NOMO-1 treated with DMSO at 0.1 percent for 48 hours (cell line): ENCODE results near the gene EHMT1.

ENCODE experiments used
- DNase-seq: peaks from one replicate; lab custom pipeline; 2025; ENCODE audit not compliant: unreplicated experiment; lab: John Stamatoyannopoulos, UW

The EHMT1 gene

GRCh38 chr9:137643921-137644320 is 25.1 kb downstream of the EHMT1 start:
- no peak for DNase-seq

- DNase-seq = no peak
These were observed 26.4 kb downstream of the EHMT1 start for GRCh38 chr9:137645211-137645610.

GRCh38 chr9:137646341-137646740 is 27.5 kb downstream of the EHMT1 start:
- DNase-seq = no peak

- no peak for DNase-seq
These were observed 28.4 kb downstream of the EHMT1 start for GRCh38 chr9:137647096-137647714.

- DNase-seq = no peak
These were observed 29.6 kb downstream of the EHMT1 start for GRCh38 chr9:137648396-137648795.

- no peak for DNase-seq
These were observed 30.7 kb downstream of the EHMT1 start for GRCh38 chr9:137649553-137649952.

GRCh38 chr9:137650259-137650658 is 31.5 kb downstream of the EHMT1 start:
- no peak for DNase-seq

- DNase-seq = no peak
These were observed 32.0 kb downstream of the EHMT1 start for GRCh38 chr9:137650779-137651178.

GRCh38 chr9:137656416-137656815 is 37.6 kb downstream of the EHMT1 start:
- DNase-seq = no peak

- no peak for DNase-seq
These were observed 38.8 kb downstream of the EHMT1 start for GRCh38 chr9:137657606-137658005.

- no peak for DNase-seq
These were observed 40.0 kb downstream of the EHMT1 start for GRCh38 chr9:137658781-137659180.

- no peak for DNase-seq
These were observed 41.3 kb downstream of the EHMT1 start for GRCh38 chr9:137660144-137660543.

GRCh38 chr9:137663584-137663983 is 44.8 kb downstream of the EHMT1 start:
- DNase-seq = no peak

GRCh38 chr9:137664676-137665075 is 45.9 kb downstream of the EHMT1 start:
- no peak for DNase-seq

- no peak for DNase-seq
These were observed 46.4 kb downstream of the EHMT1 start for GRCh38 chr9:137665226-137665625.

GRCh38 chr9:137665697-137666512 is 47.1 kb downstream of the EHMT1 start:
- DNase-seq = no peak

GRCh38 chr9:137666513-137666822 is 47.7 kb downstream of the EHMT1 start:
- no peak for DNase-seq

- DNase-seq = no peak
These were observed 48.3 kb downstream of the EHMT1 start for GRCh38 chr9:137666955-137667670.

- no peak for DNase-seq
These were observed 49.4 kb downstream of the EHMT1 start for GRCh38 chr9:137668203-137668602.

- DNase-seq = no peak
These were observed 50.5 kb downstream of the EHMT1 start for GRCh38 chr9:137669261-137669672.

GRCh38 chr9:137670391-137671195 is 51.8 kb downstream of the EHMT1 start:
- no peak for DNase-seq
